Measurements from ENCODE around the gene SCFD2.
"Not testable (repeated sequence)": the region's sequence is repeated elsewhere in the genome, so short reads cannot be mapped to it uniquely, and the experiment has no call there.

Gene SCFD2

GRCh38 chr4:53050361-53050774 is 315.5 kb downstream of the SCFD2 start:
- no peak for DNase-seq (ENCODE audit: low read depth in 2 of 2)

GRCh38 chr4:53049528-53049927 is 316.3 kb downstream of the SCFD2 start:
- no peak for DNase-seq (ENCODE audit: low read depth in 2 of 2)

- DNase-seq (ENCODE audit: low read depth in 2 of 2): no peak
These were observed 321.3 kb downstream of the SCFD2 start for GRCh38 chr4:53044651-53044960.

DNA sequence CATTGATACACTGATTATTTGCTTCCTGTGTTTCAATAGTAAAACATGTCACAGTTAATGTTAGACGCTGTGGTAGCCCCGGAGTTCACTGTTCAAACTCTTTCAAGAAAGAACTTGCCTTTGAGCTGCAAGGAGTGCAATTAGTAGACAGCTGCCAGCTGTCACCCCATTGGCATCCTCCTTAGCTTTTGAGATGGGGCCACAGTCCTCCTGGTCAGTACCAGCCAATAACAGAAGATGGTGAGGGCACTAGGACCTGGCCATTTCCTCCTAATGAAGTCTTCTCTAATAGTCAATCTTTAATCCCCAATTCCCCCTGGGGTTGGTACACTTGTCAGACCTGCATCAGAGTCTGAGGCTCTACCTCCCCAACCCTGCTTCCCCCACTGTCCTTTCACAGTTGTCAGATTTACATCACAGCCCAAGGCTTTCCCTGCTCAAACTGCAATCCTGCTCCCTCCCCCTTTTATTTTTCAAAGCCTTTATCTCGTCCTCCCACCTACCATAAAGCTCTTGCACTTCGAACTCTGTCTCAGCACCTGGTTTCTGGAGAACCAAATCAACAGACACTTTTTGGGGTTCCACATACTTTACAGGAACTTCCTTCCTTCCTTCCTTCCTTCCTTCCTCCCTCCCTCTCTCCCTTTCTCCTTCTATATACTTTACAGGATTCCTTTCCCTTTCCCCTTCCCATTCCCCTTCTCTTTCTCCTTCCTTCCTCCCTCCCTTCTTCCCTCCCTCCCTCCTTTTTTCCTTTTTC is 321.8 kb downstream of the SCFD2 start:
- no peak for DNase-seq (ENCODE audit: low read depth in 2 of 2)

DNA sequence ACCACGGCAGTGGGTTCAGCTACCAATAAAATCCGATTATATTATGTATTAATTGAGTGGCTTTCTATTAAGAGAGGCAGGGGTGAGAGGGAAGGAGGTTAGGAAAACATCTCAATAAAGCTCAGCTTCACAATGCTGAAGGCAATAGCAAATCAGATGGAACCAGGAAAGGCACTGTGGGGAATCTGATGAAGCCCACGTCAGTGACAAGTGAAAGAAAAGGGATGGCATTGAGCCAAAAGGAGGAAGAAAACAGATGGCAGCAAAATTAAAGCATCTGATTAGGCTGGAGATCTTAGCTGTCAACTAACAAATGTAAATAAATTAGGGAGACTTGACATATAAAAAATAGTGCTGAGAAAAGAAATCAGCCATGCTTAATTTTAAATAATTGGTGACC is 322.8 kb downstream of the SCFD2 start:
- DNase-seq (ENCODE audit: low read depth in 2 of 2): no peak

DNA sequence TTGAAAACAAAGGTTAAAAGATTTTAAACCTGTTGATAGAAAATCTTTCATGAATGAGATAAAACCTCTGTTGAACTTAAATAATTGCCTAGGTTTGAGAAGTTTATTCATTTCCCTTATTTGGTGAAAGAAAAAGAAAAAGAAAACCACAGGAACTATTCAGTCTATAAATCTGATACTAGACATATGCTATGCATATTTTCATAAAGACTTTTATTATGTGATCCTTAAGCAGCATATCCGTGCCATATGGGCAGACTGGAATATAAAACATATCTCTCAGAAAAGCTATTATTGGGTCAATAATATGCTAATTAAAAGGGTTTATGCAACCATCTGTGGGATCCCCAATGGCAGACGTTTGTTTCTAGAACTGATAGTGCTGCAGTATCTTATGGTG is 325.0 kb downstream of the SCFD2 start:
- no peak for DNase-seq (ENCODE audit: low read depth in 2 of 2)

GRCh38 chr4:53040459-53040815 is 325.4 kb downstream of the SCFD2 start:
- no peak for DNase-seq (ENCODE audit: low read depth in 2 of 2)

- DNase-seq (ENCODE audit: low read depth in 2 of 2): no peak
These were observed 326.0 kb downstream of the SCFD2 start for GRCh38 chr4:53039741-53040458.

DNA sequence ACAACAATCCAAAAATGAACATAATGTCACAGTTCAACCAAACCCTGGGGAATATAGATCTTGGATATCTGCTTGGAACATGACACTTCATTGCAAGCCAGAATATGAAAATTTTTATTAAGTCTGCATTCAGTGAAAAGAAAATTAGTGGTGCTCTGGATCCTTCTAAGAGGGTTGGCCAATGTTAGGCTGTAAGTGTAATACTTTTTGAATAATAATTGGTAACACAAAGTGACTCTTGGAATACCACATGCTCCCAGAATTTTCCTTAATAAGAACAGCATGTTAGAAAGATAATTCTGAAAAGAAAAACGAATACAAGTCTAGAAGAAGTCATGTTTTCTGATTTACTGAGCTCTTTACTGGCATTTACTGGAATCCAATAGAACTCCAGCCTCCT is 328.0 kb downstream of the SCFD2 start:
- no peak for DNase-seq (ENCODE audit: low read depth in 2 of 2)

- not testable (repeated sequence) for DNase-seq (ENCODE audit: low read depth in 2 of 2)
These were observed 333.0 kb downstream of the SCFD2 start for GRCh38 chr4:53032908-53033307.

DNA sequence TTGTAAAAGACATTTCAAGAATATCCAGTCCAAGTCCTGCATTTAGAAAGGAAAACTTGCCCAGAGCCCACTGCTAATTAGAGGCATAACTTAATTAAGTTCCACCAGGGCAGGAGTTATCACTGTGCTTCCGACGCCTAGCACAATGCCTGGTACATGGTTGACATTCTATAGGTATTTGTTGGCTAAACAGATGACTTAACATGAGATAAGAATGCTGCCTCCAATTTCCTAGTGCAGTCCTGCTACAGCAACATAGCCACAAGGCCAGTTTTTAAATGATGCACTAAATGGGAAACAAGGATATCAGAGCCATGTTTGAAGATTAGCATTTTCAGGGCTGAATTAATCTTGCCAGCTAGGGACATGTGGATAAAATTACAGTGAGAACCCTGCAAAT is 339.6 kb downstream of the SCFD2 start:
- DNase-seq (ENCODE audit: low read depth in 2 of 2): no peak

GRCh38 chr4:53023677-53024299 is 342.1 kb downstream of the SCFD2 start:
- no peak for DNase-seq (ENCODE audit: low read depth in 2 of 2)

- DNase-seq (ENCODE audit: low read depth in 2 of 2): no peak
These were observed 343.3 kb downstream of the SCFD2 start for GRCh38 chr4:53022513-53023100.

GRCh38 chr4:53021754-53022512 is 343.9 kb downstream of the SCFD2 start:
- DNase-seq (ENCODE audit: low read depth in 2 of 2): no peak

- DNase-seq (ENCODE audit: low read depth in 2 of 2): no peak
These were observed 346.1 kb downstream of the SCFD2 start for GRCh38 chr4:53019485-53020382.

DNA sequence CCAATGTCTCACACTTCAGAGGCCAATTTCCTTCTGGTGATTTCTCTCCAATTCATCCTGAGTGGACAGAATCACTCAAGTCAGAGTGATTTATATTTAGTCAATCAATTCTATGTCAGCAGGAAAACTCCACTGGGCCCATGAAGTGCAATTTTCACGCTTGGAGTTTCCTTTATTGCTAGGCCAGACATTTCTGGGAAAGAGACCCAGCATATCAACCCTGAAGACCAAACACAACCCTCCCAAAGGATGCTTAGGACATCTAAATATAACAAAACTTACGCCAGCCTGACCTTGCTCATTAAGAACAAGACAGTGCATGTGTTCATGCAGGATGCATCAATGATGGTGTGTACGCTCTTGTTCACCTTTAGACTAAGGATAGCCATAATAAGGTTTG is 347.4 kb downstream of the SCFD2 start:
- no peak for DNase-seq (ENCODE audit: low read depth in 2 of 2)

DNA sequence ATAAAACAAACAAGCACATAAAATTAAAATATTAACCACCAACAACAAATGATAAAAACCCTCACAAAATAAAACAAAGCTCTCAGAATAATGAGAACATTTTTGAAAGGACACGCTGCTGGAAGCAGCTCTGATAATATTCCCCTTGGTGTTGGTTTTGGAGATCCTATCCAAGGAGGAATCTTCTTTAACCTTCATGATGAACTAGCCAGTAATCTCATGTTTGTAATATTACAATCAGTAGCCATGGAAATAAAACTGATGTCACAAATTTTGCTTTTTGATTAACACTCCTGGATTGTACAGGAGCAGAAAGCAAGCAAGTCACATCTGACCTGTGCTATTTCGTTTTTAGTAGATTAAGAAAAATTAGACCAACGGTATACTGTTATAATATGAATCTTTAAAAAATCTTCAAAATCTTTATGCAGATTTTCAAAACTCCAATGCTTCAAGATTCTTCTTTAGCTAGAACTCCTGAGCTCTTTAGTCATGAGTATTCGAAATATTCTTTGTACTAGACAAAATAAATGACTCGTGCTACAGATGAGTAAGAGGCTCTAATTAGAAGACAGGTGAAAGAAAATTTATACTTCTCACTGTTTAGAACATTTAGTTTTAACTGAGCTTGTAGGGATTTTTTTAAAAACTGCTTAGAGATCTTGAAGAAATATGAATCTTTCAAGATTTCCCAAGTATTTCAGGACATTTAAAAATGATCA is 349.6 kb downstream of the SCFD2 start:
- DNase-seq (ENCODE audit: low read depth in 2 of 2): no peak

DNA sequence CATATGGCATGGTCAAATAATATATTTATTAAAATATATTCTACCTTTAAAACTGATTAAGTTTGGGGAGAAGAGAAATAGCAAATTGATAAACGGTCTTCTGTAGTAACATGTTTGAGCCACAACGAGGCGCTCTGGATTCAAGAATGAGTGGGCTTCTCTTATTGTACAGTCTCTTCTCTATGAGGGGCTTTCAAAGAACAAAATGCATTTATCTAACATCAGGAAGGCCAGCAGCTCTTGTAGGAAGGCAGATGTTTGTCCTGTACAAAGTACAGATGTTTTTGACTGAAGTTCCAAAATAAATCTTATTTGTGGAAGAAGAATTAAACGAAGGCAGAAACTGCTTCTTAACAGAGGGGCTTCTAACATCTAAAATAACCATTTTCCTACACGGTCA is 350.2 kb downstream of the SCFD2 start:
- no peak for DNase-seq (ENCODE audit: low read depth in 2 of 2)

GRCh38 chr4:53014881-53015280 is 351.0 kb downstream of the SCFD2 start:
- no peak for DNase-seq (ENCODE audit: low read depth in 2 of 2)

Data from stimulated activated CD4-positive, alpha-beta T cell treated with anti-CD3 and anti-CD28 coated beads, Interleukin-1b, Interleukin-23, amount 100 ng/mL, for 1 hour (primary cell).